Renal cortex interstitium (tissue), 11 donors: Measurements from ENCODE around the gene SRSF6. TPM values are rescaled to one million over a fixed set of nuclear protein-coding genes. Genes with fewer than 3 reads are reported as not detected.

ENCODE experiments used
- DNase-seq, 11 donors: peaks; one replicate each; pipeline ENCODE4 v3.0.0-alpha.2; 2013; ENCODE audit warnings: low read depth in 9 of 11, low spot score in 4 of 11; ENCODE audit errors: extremely low read depth in 1 of 11
- polyA plus RNA-seq, 3 donors: library from polyadenylated mRNA; unstranded; fragments of 120-200 nt; gene quantifications; one replicate each; pipeline ENCODE4 v1.2.1, GENCODE V29; 2013; ENCODE audit not compliant: insufficient read length in 3 of 3

The SRSF6 gene
- polyA plus RNA-seq, 3 donors, result 328 to 393 (median 344) TPM

DNA sequence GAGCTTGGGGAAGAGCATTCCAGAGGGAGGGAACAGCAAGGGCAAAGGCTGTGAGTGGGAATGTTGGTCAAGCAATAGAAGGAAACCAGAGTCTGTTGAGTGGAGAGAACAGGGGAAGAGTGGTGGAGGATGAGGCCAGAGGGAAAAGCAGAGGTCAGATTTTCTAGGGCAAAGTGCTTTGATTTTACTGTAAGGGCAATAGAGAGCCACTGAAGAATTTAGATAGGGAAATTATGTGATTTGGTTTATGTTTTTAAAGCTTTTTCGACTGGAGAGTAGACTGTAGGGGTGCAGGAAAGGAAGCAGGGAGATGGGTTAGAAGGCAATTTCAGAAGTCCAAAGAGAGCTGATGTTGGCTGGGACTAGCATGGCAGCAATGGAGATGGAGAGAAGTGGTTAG lies 54.2 kb downstream of the SRSF6 start:
- no peak for DNase-seq

DNA sequence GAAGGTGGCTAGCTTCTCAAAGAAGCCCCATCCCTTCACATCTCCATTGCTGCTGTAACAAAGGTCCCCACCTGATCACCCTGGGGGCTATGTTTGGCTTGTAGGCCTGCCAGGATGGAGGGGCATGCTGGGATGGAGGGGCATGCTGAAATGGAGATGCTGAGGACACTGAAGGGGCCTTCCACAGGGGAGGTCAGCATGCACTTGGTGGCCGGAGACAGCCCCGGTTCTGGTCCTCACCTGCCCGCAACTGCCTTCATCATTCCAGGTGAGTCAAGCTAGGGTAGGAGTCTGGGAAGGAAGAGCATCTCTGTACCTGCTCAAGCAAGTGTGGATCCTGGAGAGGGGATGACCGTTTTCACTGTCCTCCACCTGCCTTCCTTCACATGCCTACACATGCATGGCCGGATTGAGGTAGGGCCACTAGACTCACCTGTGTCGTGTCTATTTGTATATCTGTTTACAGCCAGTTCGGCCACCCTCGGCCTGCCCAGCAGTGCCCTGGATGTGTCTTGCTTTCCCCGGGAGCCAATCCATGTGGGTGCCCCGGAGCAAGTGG lies 55.8 kb downstream of the SRSF6 start:
- no peak for DNase-seq

Other genes with a start within 250 kb of the SRSF6 start
- 10 to 100 TPM; 13.0 to 29.9 (median 13.3) TPM for gene L3MBTL1, start 49.8 kb downstream of the SRSF6 start, polyA plus RNA-seq
- 10 to 100 TPM; 36.3 to 79.5 (median 38.9) TPM for gene SGK2, start 101.1 kb downstream of the SRSF6 start, polyA plus RNA-seq
- gene IFT52, start 133.0 kb downstream of the SRSF6 start, polyA plus RNA-seq, result 10 to 100 TPM; 64.7 to 79.2 (median 72.4) TPM
- 10 to 100 TPM; 22.9 to 33.0 (median 29.3) TPM for gene MYBL2, start 209.2 kb downstream of the SRSF6 start, polyA plus RNA-seq